ENCODE results near the gene PCGF6. TPM values are rescaled to one million over a fixed set of nuclear protein-coding genes. Genes with fewer than 3 reads are reported as not detected.

PCGF6 gene
- polyA plus RNA-seq, 1 donor (not counting 4 experiments of a cell fraction or from before 2014, with no cell fraction given), result 11.1 TPM

GRCh38 chr10:103382769-103383168 lies 31.8 kb upstream of the PCGF6 start:
- Histone ChIP-seq H3K36me3 (ENCODE audit: control insufficient read depth in 2 of 2, extremely low read depth in 1 of 2, insufficient read depth in 2 of 2, low read length in 2 of 2) (peaks cover 0 to 3% of the 10 kb centered on the region in 2 experiments), H3K9ac (ENCODE audit: control insufficient read depth, extremely low read depth, insufficient read depth, low read length) (no peak overlapping the region), H3K4me1 (ENCODE audit: control insufficient read depth, extremely low read depth, insufficient read depth, low read length) (no peaks in the 10 kb centered on the region), H3K79me2 (ENCODE audit: control insufficient read depth, insufficient read depth, low read length) (no peaks in the 10 kb centered on the region), H3K4me3 (ENCODE audit: control insufficient read depth in 2 of 3, extremely low read depth in 1 of 3, insufficient read depth in 2 of 3, low read depth in 1 of 3, low read length in 3 of 3) (no peak overlapping the region), H3K4me2 (ENCODE audit: control insufficient read depth, extremely low read depth, insufficient read depth, low read depth, low read length) (no peak overlapping the region), H2AFZ (ENCODE audit: control insufficient read depth, low read length) (no peak overlapping the region), H3K27ac (ENCODE audit: control insufficient read depth, insufficient read depth, low read length) (no peak overlapping the region), H4K20me1 (ENCODE audit: control insufficient read depth, extremely low read depth, insufficient read depth, low read length) (no peaks in the 10 kb centered on the region), H3K27me3 (ENCODE audit: control insufficient read depth, extremely low read depth, insufficient read depth, low read length) (no peaks in the 10 kb centered on the region), H3K9me1 (ENCODE audit: control insufficient read depth, extremely low read depth, insufficient read depth, low read length) (no peaks in the 10 kb centered on the region), H3K9me3 (ENCODE audit: control insufficient read depth, low read depth, low read length) (no peaks in the 10 kb centered on the region)
- FAIRE-seq, result no peak
- no peak for DNase-seq (ENCODE audit: low read depth, low spot score)
- TF ChIP-seq CTCF (optimal IDR thresholded peaks at IDR 0.05 in 1 of 3, IDR thresholded peaks at IDR 0.05 in 1 of 3, conservative IDR thresholded peaks at IDR 0.05 in 1 of 3; ENCODE audit: extremely low read depth in 1 of 3, insufficient read depth in 2 of 3, low read length in 3 of 3) (no peak), EZH2 (IDR thresholded peaks at IDR 0.05; ENCODE audit: low read length) (no peak)
- dilution Hi-C loops (cut with MboI; ENCODE audit: extremely low pct_ligation_motif_present, low sequenced_read_pairs), result no loop called here

- Histone ChIP-seq H2AFZ (ENCODE audit: control insufficient read depth, low read length) (no peak overlapping the region), H3K79me2 (ENCODE audit: control insufficient read depth, insufficient read depth, low read length) (peaks cover 7% of the 10 kb centered on the region), H3K36me3 (ENCODE audit: control insufficient read depth in 2 of 2, extremely low read depth in 1 of 2, insufficient read depth in 2 of 2, low read length in 2 of 2) (peaks cover 3 to 9% of the 10 kb centered on the region in 2 experiments), H3K27ac (ENCODE audit: control insufficient read depth, insufficient read depth, low read length) (no peak overlapping the region), H3K4me3 (ENCODE audit: control insufficient read depth in 2 of 3, extremely low read depth in 1 of 3, insufficient read depth in 2 of 3, low read depth in 1 of 3, low read length in 3 of 3) (no peak overlapping the region), H3K4me1 (ENCODE audit: control insufficient read depth, extremely low read depth, insufficient read depth, low read length) (peaks cover 3% of the 10 kb centered on the region), H3K9me1 (ENCODE audit: control insufficient read depth, extremely low read depth, insufficient read depth, low read length) (no peaks in the 10 kb centered on the region), H4K20me1 (ENCODE audit: control insufficient read depth, extremely low read depth, insufficient read depth, low read length) (no peaks in the 10 kb centered on the region), H3K9me3 (ENCODE audit: control insufficient read depth, low read depth, low read length) (no peaks in the 10 kb centered on the region), H3K4me2 (ENCODE audit: control insufficient read depth, extremely low read depth, insufficient read depth, low read depth, low read length) (no peak overlapping the region), H3K27me3 (ENCODE audit: control insufficient read depth, extremely low read depth, insufficient read depth, low read length) (no peaks in the 10 kb centered on the region), H3K9ac (ENCODE audit: control insufficient read depth, extremely low read depth, insufficient read depth, low read length) (no peak overlapping the region)
- FAIRE-seq (no peak), DNase-seq (ENCODE audit: low read depth, low spot score) (no peak)
- TF ChIP-seq CTCF (optimal IDR thresholded peaks at IDR 0.05 in 1 of 3, IDR thresholded peaks at IDR 0.05 in 1 of 3, conservative IDR thresholded peaks at IDR 0.05 in 1 of 3; ENCODE audit: extremely low read depth in 1 of 3, insufficient read depth in 2 of 3, low read length in 3 of 3), result no peak
- TF ChIP-seq EZH2 (IDR thresholded peaks at IDR 0.05; ENCODE audit: low read length), result no peak
- dilution Hi-C loops (cut with MboI; ENCODE audit: extremely low pct_ligation_motif_present, low sequenced_read_pairs), result no loop called here
These were observed 23.3 kb upstream of the PCGF6 start for GRCh38 chr10:103374263-103374662.

Measured in keratinocyte (primary cell).